ENCODE results near the gene MAP3K13. TPM values are rescaled to one million over a fixed set of nuclear protein-coding genes. Genes with fewer than 3 reads are reported as not detected.

The MAP3K13 gene
- total RNA-seq, 1 experiment from 2014 or later: 21.0 TPM

DNA sequence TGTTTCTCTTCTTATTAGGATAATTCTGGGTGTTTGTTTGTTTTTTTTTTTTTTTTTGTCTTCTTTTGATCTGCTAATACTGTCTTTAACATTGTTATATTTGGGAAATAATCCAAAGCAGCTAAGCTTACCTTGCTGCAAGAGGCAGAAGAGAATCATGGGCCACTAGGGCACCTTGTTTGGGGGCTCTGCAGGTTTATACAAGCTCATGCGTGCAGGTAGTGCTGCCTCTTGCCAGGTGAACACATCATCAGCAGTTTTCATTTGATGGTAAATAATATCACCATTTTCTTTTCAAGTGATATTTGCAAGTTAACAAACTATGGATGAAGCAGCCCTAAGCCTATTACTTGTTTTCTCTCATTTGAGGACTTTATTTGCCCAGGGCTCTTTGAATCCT lies 37.9 kb downstream of the MAP3K13 start:
- H3K36me3 ChIP-seq (ENCODE audit: control insufficient read depth in 1 of 2, insufficient read depth in 2 of 2, low read length in 2 of 2): no peaks in the 10 kb centered on the region
- RAD21 ChIA-PET (ENCODE audit: low non-redundant PET in 1 of 2, low total read pairs in 2 of 2, uncharacterized antibody in 2 of 2, unreplicated experiment in 2 of 2): no interaction called here
- no peak overlapping the region for H3K27ac ChIP-seq (ENCODE audit: low read depth, low read length)
- H3K9me2 ChIP-seq (ENCODE audit: insufficient read depth): no peaks in the 10 kb centered on the region
- CTCF ChIA-PET: no interaction called here
- POLR2A ChIA-PET: no interaction called here
- no peak for ATAC-seq
- no TSS peak for BruUV-seq (replicated peaks)
- intact Hi-C loops (cut with micrococcal nuclease): no loop called here
- no peak overlapping the region for H3K9ac ChIP-seq (ENCODE audit: low read length)
- H3K79me2 ChIP-seq (ENCODE audit: insufficient read depth, low read length): no peaks in the 10 kb centered on the region
- H3K9me3 ChIP-seq (ENCODE audit: control insufficient read depth in 1 of 2, insufficient read depth in 1 of 2, low read depth in 1 of 2, low read length in 2 of 2): no peaks in the 10 kb centered on the region
- H4K20me1 ChIP-seq (ENCODE audit: insufficient read depth): no peaks in the 10 kb centered on the region
- no peaks in the 10 kb centered on the region for H3K4me1 ChIP-seq (ENCODE audit: control insufficient read depth in 1 of 2, insufficient read depth in 2 of 2, low read length in 2 of 2)
- H3K27me3 ChIP-seq (ENCODE audit: insufficient read depth, low read length): peaks cover 8% of the 10 kb centered on the region; the same call in 1 of the 2 replicates
- H3K4me2 ChIP-seq (ENCODE audit: low read length): no peak overlapping the region
- no peak for DNase-seq (ENCODE audit: low read depth, low spot score)
- TF ChIP-seq ZFX (IDR thresholded peaks at IDR 0.05): no peak
- TF ChIP-seq, protein P1, sequence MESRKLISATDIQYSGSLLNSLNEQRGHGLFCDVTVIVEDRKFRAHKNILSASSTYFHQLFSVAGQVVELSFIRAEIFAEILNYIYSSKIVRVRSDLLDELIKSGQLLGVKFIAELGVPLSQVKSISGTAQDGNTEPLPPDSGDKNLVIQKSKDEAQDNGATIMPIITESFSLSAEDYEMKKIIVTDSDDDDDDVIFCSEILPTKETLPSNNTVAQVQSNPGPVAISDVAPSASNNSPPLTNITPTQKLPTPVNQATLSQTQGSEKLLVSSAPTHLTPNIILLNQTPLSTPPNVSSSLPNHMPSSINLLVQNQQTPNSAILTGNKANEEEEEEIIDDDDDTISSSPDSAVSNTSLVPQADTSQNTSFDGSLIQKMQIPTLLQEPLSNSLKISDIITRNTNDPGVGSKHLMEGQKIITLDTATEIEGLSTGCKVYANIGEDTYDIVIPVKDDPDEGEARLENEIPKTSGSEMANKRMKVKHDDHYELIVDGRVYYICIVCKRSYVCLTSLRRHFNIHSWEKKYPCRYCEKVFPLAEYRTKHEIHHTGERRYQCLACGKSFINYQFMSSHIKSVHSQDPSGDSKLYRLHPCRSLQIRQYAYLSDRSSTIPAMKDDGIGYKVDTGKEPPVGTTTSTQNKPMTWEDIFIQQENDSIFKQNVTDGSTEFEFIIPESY (IDR thresholded peaks at IDR 0.05; ENCODE audit: extremely low read depth, insufficient replicate concordance, low read length): no peak
- TF ChIP-seq ELF1 (IDR thresholded peaks at IDR 0.05; ENCODE audit: borderline replicate concordance, low read depth): no peak
- TF ChIP-seq EZH2 (IDR thresholded peaks at IDR 0.05): no peak
- TF ChIP-seq, protein P2, sequence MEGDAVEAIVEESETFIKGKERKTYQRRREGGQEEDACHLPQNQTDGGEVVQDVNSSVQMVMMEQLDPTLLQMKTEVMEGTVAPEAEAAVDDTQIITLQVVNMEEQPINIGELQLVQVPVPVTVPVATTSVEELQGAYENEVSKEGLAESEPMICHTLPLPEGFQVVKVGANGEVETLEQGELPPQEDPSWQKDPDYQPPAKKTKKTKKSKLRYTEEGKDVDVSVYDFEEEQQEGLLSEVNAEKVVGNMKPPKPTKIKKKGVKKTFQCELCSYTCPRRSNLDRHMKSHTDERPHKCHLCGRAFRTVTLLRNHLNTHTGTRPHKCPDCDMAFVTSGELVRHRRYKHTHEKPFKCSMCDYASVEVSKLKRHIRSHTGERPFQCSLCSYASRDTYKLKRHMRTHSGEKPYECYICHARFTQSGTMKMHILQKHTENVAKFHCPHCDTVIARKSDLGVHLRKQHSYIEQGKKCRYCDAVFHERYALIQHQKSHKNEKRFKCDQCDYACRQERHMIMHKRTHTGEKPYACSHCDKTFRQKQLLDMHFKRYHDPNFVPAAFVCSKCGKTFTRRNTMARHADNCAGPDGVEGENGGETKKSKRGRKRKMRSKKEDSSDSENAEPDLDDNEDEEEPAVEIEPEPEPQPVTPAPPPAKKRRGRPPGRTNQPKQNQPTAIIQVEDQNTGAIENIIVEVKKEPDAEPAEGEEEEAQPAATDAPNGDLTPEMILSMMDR (IDR thresholded peaks at IDR 0.05 in 2 of 3, conservative IDR thresholded peaks at IDR 0.05 in 1 of 3; ENCODE audit: borderline replicate concordance in 1 of 3, insufficient read depth in 1 of 3, low read depth in 2 of 3, low read length in 2 of 3): no peak
- TF ChIP-seq FOSL1 (IDR thresholded peaks at IDR 0.05; ENCODE audit: low read depth): no peak
- TF ChIP-seq POLR2A (IDR thresholded peaks at IDR 0.05; ENCODE audit: borderline replicate concordance, extremely low read depth, insufficient read depth, insufficient read length): no peak
- no peak for TF ChIP-seq CEBPB (IDR thresholded peaks at IDR 0.05; ENCODE audit: low read depth)
- TF ChIP-seq, protein P3, sequence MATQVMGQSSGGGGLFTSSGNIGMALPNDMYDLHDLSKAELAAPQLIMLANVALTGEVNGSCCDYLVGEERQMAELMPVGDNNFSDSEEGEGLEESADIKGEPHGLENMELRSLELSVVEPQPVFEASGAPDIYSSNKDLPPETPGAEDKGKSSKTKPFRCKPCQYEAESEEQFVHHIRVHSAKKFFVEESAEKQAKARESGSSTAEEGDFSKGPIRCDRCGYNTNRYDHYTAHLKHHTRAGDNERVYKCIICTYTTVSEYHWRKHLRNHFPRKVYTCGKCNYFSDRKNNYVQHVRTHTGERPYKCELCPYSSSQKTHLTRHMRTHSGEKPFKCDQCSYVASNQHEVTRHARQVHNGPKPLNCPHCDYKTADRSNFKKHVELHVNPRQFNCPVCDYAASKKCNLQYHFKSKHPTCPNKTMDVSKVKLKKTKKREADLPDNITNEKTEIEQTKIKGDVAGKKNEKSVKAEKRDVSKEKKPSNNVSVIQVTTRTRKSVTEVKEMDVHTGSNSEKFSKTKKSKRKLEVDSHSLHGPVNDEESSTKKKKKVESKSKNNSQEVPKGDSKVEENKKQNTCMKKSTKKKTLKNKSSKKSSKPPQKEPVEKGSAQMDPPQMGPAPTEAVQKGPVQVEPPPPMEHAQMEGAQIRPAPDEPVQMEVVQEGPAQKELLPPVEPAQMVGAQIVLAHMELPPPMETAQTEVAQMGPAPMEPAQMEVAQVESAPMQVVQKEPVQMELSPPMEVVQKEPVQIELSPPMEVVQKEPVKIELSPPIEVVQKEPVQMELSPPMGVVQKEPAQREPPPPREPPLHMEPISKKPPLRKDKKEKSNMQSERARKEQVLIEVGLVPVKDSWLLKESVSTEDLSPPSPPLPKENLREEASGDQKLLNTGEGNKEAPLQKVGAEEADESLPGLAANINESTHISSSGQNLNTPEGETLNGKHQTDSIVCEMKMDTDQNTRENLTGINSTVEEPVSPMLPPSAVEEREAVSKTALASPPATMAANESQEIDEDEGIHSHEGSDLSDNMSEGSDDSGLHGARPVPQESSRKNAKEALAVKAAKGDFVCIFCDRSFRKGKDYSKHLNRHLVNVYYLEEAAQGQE (IDR thresholded peaks at IDR 0.05; ENCODE audit: low read depth): no peak
- H3K4me3 ChIP-seq (replicated peaks in 1 of 2; ENCODE audit: low read depth in 1 of 2, low read length in 2 of 2): no peak overlapping the region
- H2AFZ ChIP-seq (ENCODE audit: low read depth, low read length, poor library complexity, severe bottlenecking): no peak overlapping the region

All from HCT116 (cell line).